ACC112 (cell line): ENCODE data around the gene CHST13.
"Not testable (repeated sequence)": the region's sequence is repeated elsewhere in the genome, so short reads cannot be mapped to it uniquely, and the experiment has no call there.

ENCODE experiments used
- H2AFZ ChIP-seq: fragments of 200-600 bp; sonication (generic); one replicate; pipeline ENCODE4 v1.6.0; 2017; ENCODE audit warnings: antibody characterized with exemption, low read length; ENCODE audit not compliant: unreplicated experiment
- H3K27ac ChIP-seq: fragments of 200-600 bp; sonication (generic); 2 replicates; pipeline ENCODE4 v1.5.1; 2014; ENCODE audit warnings: low read depth, mild to moderate bottlenecking, antibody characterized with exemption, low read length, moderate library complexity
- H3K27me3 ChIP-seq: fragments of 200-600 bp; sonication (generic); 2 replicates; pipeline ENCODE4 v1.6.1; 2014; ENCODE audit warnings: mild to moderate bottlenecking, antibody characterized with exemption, low read length, moderate library complexity, mixed read lengths; ENCODE audit not compliant: insufficient read depth
- H3K36me3 ChIP-seq: fragments of 200-600 bp; sonication (generic); 2 replicates; pipeline ENCODE4 v1.6.1; 2016; ENCODE audit warnings: mild to moderate bottlenecking, antibody characterized with exemption, low read length, moderate library complexity, mixed read lengths; ENCODE audit not compliant: insufficient read depth
- H3K4me1 ChIP-seq: fragments of 200-600 bp; sonication (generic); one replicate; pipeline ENCODE4 v1.6.1; 2016; ENCODE audit warnings: low read length, mixed read lengths; ENCODE audit not compliant: insufficient read depth, unreplicated experiment, control insufficient read depth
- H3K4me3 ChIP-seq: fragments of 200-600 bp; sonication (generic); 2 replicates; pipeline ENCODE4 v1.5.1; 2014; ENCODE audit warnings: mild to moderate bottlenecking, low read depth, low read length
- H3K79me2 ChIP-seq: fragments of 200-600 bp; sonication (generic); one replicate; pipeline ENCODE4 v1.6.0; 2016; ENCODE audit warnings: low read length; ENCODE audit not compliant: control insufficient read depth, unreplicated experiment, insufficient read depth

The CHST13 gene

DNA sequence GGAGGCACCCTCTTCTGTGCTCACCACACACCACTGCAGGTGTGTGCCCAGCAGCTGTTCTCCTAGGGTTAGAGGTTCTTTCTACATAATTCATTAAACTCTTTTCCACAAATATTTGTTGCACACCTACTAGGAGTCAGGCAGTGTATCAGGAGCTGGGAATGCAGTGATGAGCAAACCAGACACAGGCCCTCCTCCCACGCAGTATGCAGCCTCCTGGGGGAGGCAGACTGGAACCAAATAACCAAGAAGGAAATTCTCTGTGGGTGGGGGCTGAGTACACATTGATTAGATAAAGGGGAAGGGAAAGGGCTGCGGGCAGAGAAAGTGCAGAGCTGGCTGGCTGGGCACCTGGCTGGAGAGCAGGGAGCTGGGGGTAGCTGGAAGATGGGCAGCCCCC, 53.3 kb downstream of the CHST13 start:
- H3K36me3 ChIP-seq: no peaks in the 10 kb centered on the region
- no peak overlapping the region for H3K4me3 ChIP-seq
- H3K4me1 ChIP-seq: no peaks in the 10 kb centered on the region
- no peak overlapping the region for H2AFZ ChIP-seq
- peaks cover 29% of the 10 kb centered on the region; the same call in 1 of the 2 replicates for H3K27me3 ChIP-seq
- H3K79me2 ChIP-seq: no peaks in the 10 kb centered on the region
- no peak overlapping the region for H3K27ac ChIP-seq

DNA sequence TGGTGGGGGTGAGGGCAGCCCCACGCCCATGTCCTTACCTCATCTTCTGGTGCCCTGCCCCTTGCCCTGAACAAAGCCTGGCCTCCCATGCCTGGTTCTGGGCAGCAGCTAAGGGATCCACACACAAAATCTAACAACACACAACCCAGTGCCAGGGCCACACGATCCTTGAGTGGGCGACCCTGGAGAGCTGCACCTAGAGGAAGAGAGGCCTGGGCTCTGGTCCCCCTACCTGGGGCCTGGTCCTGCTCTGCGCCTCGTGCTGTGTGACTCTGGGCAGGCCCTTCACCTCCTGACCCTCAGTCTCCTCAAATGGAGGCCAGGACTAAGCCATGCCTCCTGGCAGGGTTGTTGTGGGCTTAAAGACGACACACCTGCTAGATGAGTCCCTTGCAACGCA, 54.7 kb downstream of the CHST13 start:
- Histone ChIP-seq H3K4me1 (no peaks in the 10 kb centered on the region), H3K79me2 (no peaks in the 10 kb centered on the region), H2AFZ (no peak overlapping the region), H3K36me3 (no peaks in the 10 kb centered on the region), H3K4me3 (no peak overlapping the region), H3K27me3 (peaks cover 38% of the 10 kb centered on the region; the same call in 1 of the 2 replicates), H3K27ac (no peak overlapping the region)

DNA sequence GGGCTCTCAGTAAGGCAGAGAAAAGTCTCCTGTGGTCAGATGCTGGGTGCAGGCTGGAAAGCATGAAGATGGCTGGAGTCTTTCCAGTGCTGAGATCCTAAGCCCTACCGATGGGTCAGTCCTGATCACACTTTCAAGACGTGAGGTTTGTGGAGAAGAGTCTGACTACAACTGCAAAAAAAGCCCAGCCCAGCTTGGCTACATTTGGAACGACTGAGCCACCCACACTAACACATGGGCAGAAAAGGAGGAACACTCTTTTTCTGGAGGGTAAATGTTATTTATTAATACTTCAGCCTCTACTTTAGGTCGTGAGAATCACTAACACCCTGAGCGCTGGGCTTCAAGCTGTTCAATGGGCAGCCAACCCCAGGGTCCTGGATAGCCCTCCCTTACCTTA, 56.8 kb downstream of the CHST13 start:
- no peaks in the 10 kb centered on the region for H3K4me1 ChIP-seq
- no peaks in the 10 kb centered on the region for H3K36me3 ChIP-seq
- no peak overlapping the region for H2AFZ ChIP-seq
- H3K79me2 ChIP-seq: no peaks in the 10 kb centered on the region
- no peak overlapping the region for H3K27ac ChIP-seq
- peaks cover 42% of the 10 kb centered on the region; the same call in 1 of the 2 replicates for H3K27me3 ChIP-seq
- no peak overlapping the region for H3K4me3 ChIP-seq

DNA sequence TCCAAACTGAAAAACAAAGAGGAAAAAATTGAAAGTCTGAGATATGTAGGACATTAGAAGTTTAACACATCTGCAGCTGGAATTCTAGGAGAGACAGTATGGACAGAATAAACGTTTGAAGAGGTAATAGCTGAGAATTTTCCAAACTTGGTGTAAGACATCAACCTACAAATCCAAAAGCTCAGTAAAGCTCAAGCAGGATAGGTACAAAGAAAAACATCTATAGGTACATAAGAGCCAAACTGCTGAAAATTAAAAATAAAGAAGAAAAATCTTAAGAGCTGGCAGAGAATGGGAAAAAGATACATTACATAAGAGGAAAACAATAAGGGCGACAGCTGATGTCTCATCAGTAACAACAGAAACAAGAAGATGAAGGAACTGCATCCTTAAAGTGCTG, 57.6 kb downstream of the CHST13 start:
- no peaks in the 10 kb centered on the region for H3K36me3 ChIP-seq
- no peak overlapping the region for H3K4me3 ChIP-seq
- H3K79me2 ChIP-seq: no peaks in the 10 kb centered on the region
- no peak overlapping the region for H3K27ac ChIP-seq
- peaks cover 42% of the 10 kb centered on the region; the same call in 1 of the 2 replicates for H3K27me3 ChIP-seq
- H2AFZ ChIP-seq: no peak overlapping the region
- H3K4me1 ChIP-seq: no peaks in the 10 kb centered on the region

DNA sequence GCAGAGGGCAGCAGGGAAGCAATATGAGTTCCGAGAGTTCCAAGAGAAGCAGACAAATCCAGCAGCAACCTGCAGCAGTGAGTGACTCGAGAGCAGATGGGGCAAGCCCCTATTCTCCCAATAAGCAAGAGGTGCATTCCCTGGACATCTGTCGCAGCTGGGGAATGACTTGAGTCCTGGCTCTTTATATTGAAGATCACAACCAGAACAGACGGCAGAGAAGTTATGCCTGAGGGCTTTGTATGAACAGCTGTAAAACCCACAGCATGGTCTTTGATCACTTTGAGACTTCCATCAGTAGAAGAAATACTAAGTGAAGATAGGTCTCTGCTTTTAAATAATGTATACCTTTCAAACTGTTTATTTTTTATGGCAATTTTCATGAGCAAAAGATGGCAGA, 58.4 kb downstream of the CHST13 start:
- Histone ChIP-seq H2AFZ (no peak overlapping the region), H3K4me1 (no peaks in the 10 kb centered on the region), H3K27me3 (peaks cover 42% of the 10 kb centered on the region; the same call in 1 of the 2 replicates), H3K36me3 (no peaks in the 10 kb centered on the region), H3K27ac (no peak overlapping the region), H3K4me3 (no peak overlapping the region), H3K79me2 (no peaks in the 10 kb centered on the region)

DNA sequence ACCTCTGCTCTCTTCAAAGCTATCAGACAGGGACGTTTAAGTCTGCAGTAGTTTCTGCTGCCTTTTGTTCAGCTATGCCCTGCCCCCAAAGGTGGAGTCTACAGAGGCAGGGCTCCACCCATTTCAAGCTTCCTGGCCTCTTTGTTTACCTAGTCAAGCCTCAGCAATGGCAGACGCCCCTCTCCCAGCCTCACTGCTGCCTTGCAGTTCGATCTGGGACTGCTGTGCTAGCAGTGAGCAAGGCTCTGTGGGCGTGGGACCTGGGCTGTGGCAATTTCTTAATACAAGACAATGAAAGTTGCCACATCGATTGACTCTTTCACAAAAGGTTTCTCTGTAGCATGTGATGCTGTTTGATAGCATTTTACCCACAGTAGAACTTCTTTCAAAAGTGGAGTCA, 67.6 kb downstream of the CHST13 start:
- not testable (repeated sequence) for H3K79me2 ChIP-seq, H2AFZ ChIP-seq, H3K4me3 ChIP-seq, H3K27ac ChIP-seq, H3K27me3 ChIP-seq, H3K4me1 ChIP-seq, H3K36me3 ChIP-seq
